Measurements from ENCODE around the gene STK4. TPM values are rescaled to one million over a fixed set of nuclear protein-coding genes. Genes with fewer than 3 reads are reported as not detected.

The STK4 gene
- total and polyA plus RNA-seq, 2 donors from 2014 or later: 4.3 to 41.0 TPM

GRCh38 chr20:44918342-44918741, 48.0 kb upstream of the STK4 start:
- H3K27me3 ChIP-seq (ENCODE audit: control insufficient read depth, insufficient read depth, low read length): no peaks in the 10 kb centered on the region
- intact Hi-C loops (cut with DNase I): no loop called here
- H3K9me3 ChIP-seq (ENCODE audit: control insufficient read depth in 2 of 3, insufficient read depth in 1 of 3, low read length in 3 of 3): no peaks in the 10 kb centered on the region
- H3K27ac ChIP-seq (ENCODE audit: low read depth in 2 of 2, low read length in 2 of 2): no peak overlapping the region
- DNase-seq (no peak), FAIRE-seq (no peak)
- peaks cover 0 to 17% (median 0%) of the 10 kb centered on the region in 3 donors for H3K36me3 ChIP-seq (ENCODE audit: control insufficient read depth in 2 of 3, insufficient read depth in 3 of 3, low read length in 3 of 3)
- no peaks in the 10 kb centered on the region for H3K4me1 ChIP-seq (ENCODE audit: control insufficient read depth in 2 of 3, insufficient read depth in 2 of 3, low read depth in 1 of 3, low read length in 3 of 3)
- no peak overlapping the region for H3K4me3 ChIP-seq (ENCODE audit: low read length in 3 of 3)
- no peak overlapping the region for H3K9ac ChIP-seq (ENCODE audit: low read length in 3 of 3)
- no peak for TF ChIP-seq CTCF (IDR thresholded peaks at IDR 0.05; ENCODE audit: borderline replicate concordance, extremely low read depth, insufficient read depth)

- H3K9ac ChIP-seq (ENCODE audit: low read length in 3 of 3): no peak overlapping the region
- no peak for TF ChIP-seq CTCF (IDR thresholded peaks at IDR 0.05; ENCODE audit: borderline replicate concordance, extremely low read depth, insufficient read depth)
- no peaks in the 10 kb centered on the region for H3K27me3 ChIP-seq (ENCODE audit: control insufficient read depth, insufficient read depth, low read length)
- H3K9me3 ChIP-seq (ENCODE audit: control insufficient read depth in 2 of 3, insufficient read depth in 1 of 3, low read length in 3 of 3): no peaks in the 10 kb centered on the region
- FAIRE-seq (no peak), DNase-seq (peak in 1 of 5 donors; percentile 74)
- no peak overlapping the region for H3K27ac ChIP-seq (ENCODE audit: low read depth in 2 of 2, low read length in 2 of 2)
- peaks cover 0 to 14% (median 0%) of the 10 kb centered on the region in 3 donors for H3K36me3 ChIP-seq (ENCODE audit: control insufficient read depth in 2 of 3, insufficient read depth in 3 of 3, low read length in 3 of 3)
- intact Hi-C loops (cut with DNase I): no loop called here
- no peaks in the 10 kb centered on the region for H3K4me1 ChIP-seq (ENCODE audit: control insufficient read depth in 2 of 3, insufficient read depth in 2 of 3, low read depth in 1 of 3, low read length in 3 of 3)
- H3K4me3 ChIP-seq (ENCODE audit: low read length in 3 of 3): no peak overlapping the region
These were observed 47.6 kb upstream of the STK4 start for GRCh38 chr20:44918761-44919160.

GRCh38 chr20:44921447-44921846, 44.9 kb upstream of the STK4 start:
- Histone ChIP-seq H3K4me3 (ENCODE audit: low read length in 3 of 3) (no peak overlapping the region), H3K9ac (ENCODE audit: low read length in 3 of 3) (no peak overlapping the region), H3K9me3 (ENCODE audit: control insufficient read depth in 2 of 3, insufficient read depth in 1 of 3, low read length in 3 of 3) (no peaks in the 10 kb centered on the region), H3K27me3 (ENCODE audit: control insufficient read depth, insufficient read depth, low read length) (no peaks in the 10 kb centered on the region), H3K27ac (ENCODE audit: low read depth in 2 of 2, low read length in 2 of 2) (no peak overlapping the region), H3K36me3 (ENCODE audit: control insufficient read depth in 2 of 3, insufficient read depth in 3 of 3, low read length in 3 of 3) (peaks cover 0 to 12% (median 0%) of the 10 kb centered on the region in 3 donors), H3K4me1 (ENCODE audit: control insufficient read depth in 2 of 3, insufficient read depth in 2 of 3, low read depth in 1 of 3, low read length in 3 of 3) (no peaks in the 10 kb centered on the region)
- FAIRE-seq: no peak
- no peak for DNase-seq
- TF ChIP-seq CTCF (IDR thresholded peaks at IDR 0.05; ENCODE audit: borderline replicate concordance, extremely low read depth, insufficient read depth): no peak
- intact Hi-C loops (cut with DNase I): no loop called here

DNA sequence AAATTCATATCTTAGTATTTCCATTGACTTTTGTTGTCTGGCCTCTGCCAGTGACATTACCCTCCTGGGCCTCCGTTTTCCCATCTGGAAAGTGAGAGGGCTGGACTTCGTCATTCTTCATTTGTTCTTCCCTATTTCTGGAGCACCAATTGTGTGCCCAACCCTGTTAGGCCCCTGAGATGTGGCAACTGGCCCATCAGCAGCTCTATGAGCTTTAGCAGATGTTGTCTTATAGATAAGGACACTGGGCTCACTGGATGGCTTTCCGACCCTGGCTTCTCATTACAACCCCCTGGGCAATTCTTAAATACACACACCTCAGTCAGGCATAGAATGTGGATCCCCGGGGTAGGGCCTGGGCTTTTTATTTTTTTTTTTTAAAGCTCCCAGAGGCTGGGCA, 41.8 kb upstream of the STK4 start:
- Histone ChIP-seq H3K27me3 (ENCODE audit: control insufficient read depth, insufficient read depth, low read length) (no peaks in the 10 kb centered on the region), H3K9me3 (ENCODE audit: control insufficient read depth in 2 of 3, insufficient read depth in 1 of 3, low read length in 3 of 3) (no peaks in the 10 kb centered on the region), H3K4me1 (ENCODE audit: control insufficient read depth in 2 of 3, insufficient read depth in 2 of 3, low read depth in 1 of 3, low read length in 3 of 3) (no peaks in the 10 kb centered on the region), H3K9ac (ENCODE audit: low read length in 3 of 3) (no peak overlapping the region), H3K36me3 (ENCODE audit: control insufficient read depth in 2 of 3, insufficient read depth in 3 of 3, low read length in 3 of 3) (peaks cover 0 to 6% (median 0%) of the 10 kb centered on the region in 3 donors), H3K4me3 (ENCODE audit: low read length in 3 of 3) (no peak overlapping the region), H3K27ac (ENCODE audit: low read depth in 2 of 2, low read length in 2 of 2) (no peak overlapping the region)
- no peak for TF ChIP-seq CTCF (IDR thresholded peaks at IDR 0.05; ENCODE audit: borderline replicate concordance, extremely low read depth, insufficient read depth)
- no peak for FAIRE-seq
- intact Hi-C loops (cut with DNase I): no loop called here
- no peak for DNase-seq

Measured in kidney (tissue), 14 donors.